PC-3 (cell line): ENCODE results near the gene HPCAL4. TPM values are rescaled to one million over a fixed set of nuclear protein-coding genes. Genes with fewer than 3 reads are reported as not detected.
A peak's percentile ranks its signal among the peaks of the same experiment; 100 is the strongest.

Experiments
- ATAC-seq: fragments of 200-7000 bp; cut with Tn5 transposase; 2 replicates; pipeline ENCODE4 v1.9.1; 2020; ENCODE audit warnings: mild to moderate bottlenecking, moderate library complexity
- BruUV-seq: library from RNA; stranded (reverse); fragments of 400-500 nt; replicated peaks from 2 replicates; lab custom pipeline; 2021; lab: Mats Ljungman, UMichigan
- CTCF ChIA-PET: fragments of 300-600 bp; sonication (Branson Sonifier 250); formaldehyde crosslinking; loops from one replicate; lab custom pipeline; 2022; ENCODE audit warnings: antibody characterized with exemption; lab: Charles Lee
- POLR2A ChIA-PET: fragments of 300-600 bp; sonication (Branson Sonifier 250); formaldehyde crosslinking; loops from one replicate; lab custom pipeline; 2022; ENCODE audit warnings: antibody characterized with exemption; ENCODE audit not compliant: unreplicated experiment; lab: Charles Lee
- DNase-seq: peaks from one replicate; pipeline ENCODE4 v3.0.0-alpha.2; 2015
- H2AFZ ChIP-seq: fragments of 300-600 bp; sonication (generic); 2 replicates; pipeline ENCODE4 v1.6.0; 2016; ENCODE audit warnings: antibody characterized with exemption, low read length
- H3F3A ChIP-seq: fragments of 300-600 bp; sonication (generic); one replicate; pipeline ENCODE4 v1.6.0; 2017; ENCODE audit warnings: antibody characterized with exemption, low read length, control low read depth, mild to moderate bottlenecking; ENCODE audit not compliant: unreplicated experiment
- H3K27ac ChIP-seq: fragments of 300-600 bp; sonication (generic); 2 replicates; pipeline ENCODE4 v1.5.1; 2016; ENCODE audit warnings: mild to moderate bottlenecking, low read length
- H3K27me3 ChIP-seq: fragments of 300-600 bp; sonication (generic); 2 replicates; pipeline ENCODE4 v1.6.1; 2016; ENCODE audit warnings: low read length, mixed read lengths
- H3K36me3 ChIP-seq: fragments of 300-600 bp; sonication (generic); 2 replicates; pipeline ENCODE4 v1.6.1; 2016; ENCODE audit warnings: low read depth, mixed run types, low read length, mixed read lengths
- H3K4me1 ChIP-seq: fragments of 300-600 bp; sonication (generic); 2 replicates; pipeline ENCODE4 v1.5.1; 2016; ENCODE audit warnings: low read length; ENCODE audit not compliant: insufficient read depth
- H3K4me2 ChIP-seq: fragments of 300-600 bp; sonication (generic); 2 replicates; pipeline ENCODE4 v1.6.0; 2016; ENCODE audit warnings: low read length
- H3K4me3 ChIP-seq: fragments of 300-600 bp; sonication (generic); 2 replicates; pipeline ENCODE4 v1.5.1; 2016; ENCODE audit warnings: mild to moderate bottlenecking, low read length, mixed read lengths
- H3K79me2 ChIP-seq: fragments of 300-600 bp; sonication (generic); 2 replicates; pipeline ENCODE4 v1.6.1; 2017; ENCODE audit warnings: low read length, mixed read lengths
- H3K9ac ChIP-seq: fragments of 300-600 bp; sonication (generic); 2 replicates; pipeline ENCODE4 v1.6.0; 2016; ENCODE audit warnings: mild to moderate bottlenecking, low read length
- H3K9me2 ChIP-seq: fragments of 300-600 bp; sonication (generic); replicated peaks from 2 replicates; pipeline ENCODE4 v1.6.1; 2016; ENCODE audit warnings: mixed run types, low read length, mixed read lengths
- H3K9me3 ChIP-seq: fragments of 300-600 bp; sonication (generic); 2 replicates; pipeline ENCODE4 v1.6.1; 2016; ENCODE audit warnings: low read length, mixed read lengths
- H4K20me1 ChIP-seq: fragments of 300-600 bp; sonication (generic); 2 replicates; pipeline ENCODE4 v1.6.1; 2016; ENCODE audit warnings: low read length, mixed read lengths
- EZH2 ChIP-seq: fragments of 300-600 bp; sonication (generic); IDR thresholded peaks from one replicate; pipeline ENCODE4 v1.6.1; 2017; ENCODE audit warnings: antibody characterized with exemption, mild to moderate bottlenecking, low read length; ENCODE audit not compliant: unreplicated experiment
- EZH2phosphoT487 ChIP-seq: fragments of 300-600 bp; sonication (generic); IDR thresholded peaks from 2 replicates; pipeline ENCODE4 v1.6.1; 2018; ENCODE audit warnings: mild to moderate bottlenecking, antibody characterized with exemption, low read length, borderline replicate concordance
- intact Hi-C: fragments of 100-400 bp; cut with micrococcal nuclease; formaldehyde crosslinking; loops from 2 replicates; pipeline ENCODE4 v1.9.0; 2023
- total RNA-seq: library from RNA; depleted of rRNA; stranded (reverse); fragments of >200 nt; gene quantifications from 2 replicates; pipeline ENCODE4 v1.2.3, GENCODE V29; 2014
- TF ChIP-seq, protein P1 (sequence below): fragments of 300-600 bp; sonication (generic); conservative IDR thresholded peaks from 2 replicates; pipeline ENCODE4 v1.5.1; 2017; ENCODE audit warnings: antibody characterized with exemption, low read depth, mild to moderate bottlenecking, low read length

Gene HPCAL4
- total RNA-seq, 1 experiment from 2014 or later: 0.04 TPM

DNA sequence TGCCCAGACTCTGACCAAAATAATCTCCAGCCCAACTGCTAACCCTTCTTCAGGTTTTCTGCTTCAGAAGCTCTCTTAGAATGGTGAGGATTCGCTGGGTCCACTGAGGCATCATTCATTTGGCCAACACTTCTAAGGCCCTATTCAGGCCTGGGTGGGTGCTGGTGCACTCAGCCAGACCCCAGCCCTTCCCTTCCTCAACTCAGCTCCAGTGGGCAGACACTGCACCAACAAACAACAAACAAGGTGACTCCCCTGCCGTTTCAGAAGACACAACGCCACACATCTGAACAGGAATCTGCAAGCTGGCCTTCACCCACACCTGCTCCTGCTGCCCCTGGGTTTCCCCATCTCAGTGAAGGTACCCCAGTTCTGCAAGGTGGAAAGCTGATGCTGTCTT lies 57.8 kb downstream of the HPCAL4 start:
- Histone ChIP-seq H3K27ac (no peak overlapping the region), H3K36me3 (no peaks in the 10 kb centered on the region), H3K4me3 (no peak overlapping the region; the same call in 1 of the 2 replicates), H3F3A (no peaks in the 10 kb centered on the region), H3K79me2 (no peaks in the 10 kb centered on the region), H3K9me3 (no peaks in the 10 kb centered on the region), H3K4me2 (peak overlapping the region; percentile 73), H2AFZ (peak overlapping the region; percentile 68), H4K20me1 (no peaks in the 10 kb centered on the region), H3K4me1 (no peaks in the 10 kb centered on the region), H3K9ac (peak overlapping the region; percentile 17; the same call in 1 of the 2 replicates), H3K27me3 (peaks cover 13% of the 10 kb centered on the region), H3K9me2 (no peaks in the 10 kb centered on the region)
- no TSS peak for BruUV-seq
- intact Hi-C loops: no loop called here
- ChIA-PET POLR2A (no interaction called here), CTCF (no interaction called here)
- DNase-seq (no peak), ATAC-seq (no peak)
- TF ChIP-seq EZH2 (no peak), EZH2phosphoT487 (no peak)
- TF ChIP-seq, protein P1, sequence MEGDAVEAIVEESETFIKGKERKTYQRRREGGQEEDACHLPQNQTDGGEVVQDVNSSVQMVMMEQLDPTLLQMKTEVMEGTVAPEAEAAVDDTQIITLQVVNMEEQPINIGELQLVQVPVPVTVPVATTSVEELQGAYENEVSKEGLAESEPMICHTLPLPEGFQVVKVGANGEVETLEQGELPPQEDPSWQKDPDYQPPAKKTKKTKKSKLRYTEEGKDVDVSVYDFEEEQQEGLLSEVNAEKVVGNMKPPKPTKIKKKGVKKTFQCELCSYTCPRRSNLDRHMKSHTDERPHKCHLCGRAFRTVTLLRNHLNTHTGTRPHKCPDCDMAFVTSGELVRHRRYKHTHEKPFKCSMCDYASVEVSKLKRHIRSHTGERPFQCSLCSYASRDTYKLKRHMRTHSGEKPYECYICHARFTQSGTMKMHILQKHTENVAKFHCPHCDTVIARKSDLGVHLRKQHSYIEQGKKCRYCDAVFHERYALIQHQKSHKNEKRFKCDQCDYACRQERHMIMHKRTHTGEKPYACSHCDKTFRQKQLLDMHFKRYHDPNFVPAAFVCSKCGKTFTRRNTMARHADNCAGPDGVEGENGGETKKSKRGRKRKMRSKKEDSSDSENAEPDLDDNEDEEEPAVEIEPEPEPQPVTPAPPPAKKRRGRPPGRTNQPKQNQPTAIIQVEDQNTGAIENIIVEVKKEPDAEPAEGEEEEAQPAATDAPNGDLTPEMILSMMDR: no peak

DNA sequence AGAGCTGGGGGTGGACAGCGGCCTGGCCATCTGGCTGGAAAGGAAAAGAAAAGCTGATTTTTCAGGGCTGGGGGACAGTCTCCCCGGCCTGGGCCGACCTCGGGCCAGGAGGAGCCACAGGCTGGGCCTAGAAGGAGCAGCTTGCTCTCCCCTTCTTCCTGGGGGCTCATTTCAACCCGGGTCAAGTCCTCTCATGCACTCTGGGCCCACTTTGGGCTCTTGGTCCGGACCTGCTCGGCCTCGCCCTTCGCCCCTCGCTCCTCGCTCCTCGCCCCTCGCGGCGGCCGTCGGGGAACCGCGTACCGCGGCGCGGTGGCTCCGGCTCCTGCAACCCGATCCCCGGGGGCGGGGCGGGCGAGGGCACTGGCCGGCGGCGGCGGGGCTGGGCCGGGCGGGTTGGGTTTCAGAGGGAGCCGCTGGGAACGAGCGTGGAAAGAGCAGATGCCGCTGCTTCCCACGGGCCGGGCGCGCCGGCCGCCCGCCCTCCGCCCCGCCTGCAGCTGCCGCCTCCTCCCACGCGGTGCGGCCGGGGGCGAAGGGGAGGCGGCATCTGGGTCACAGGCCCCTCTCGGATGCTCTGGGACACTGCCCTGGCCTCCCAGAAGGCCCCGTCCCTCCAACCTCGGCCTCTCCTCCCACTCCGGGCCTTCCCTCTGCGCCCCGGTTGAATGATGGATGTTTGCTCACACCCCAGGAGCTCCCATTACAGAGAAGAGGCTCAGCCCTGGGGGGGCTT lies 58.4 kb downstream of the HPCAL4 start:
- BruUV-seq: no TSS peak
- peak; percentile 39 for DNase-seq
- ChIA-PET CTCF (no interaction called here), POLR2A (no interaction called here)
- no peaks in the 10 kb centered on the region for H3K9me2 ChIP-seq
- H3K27ac ChIP-seq: no peak overlapping the region
- peaks cover 13% of the 10 kb centered on the region for H3K27me3 ChIP-seq
- H3F3A ChIP-seq: no peaks in the 10 kb centered on the region
- H3K79me2 ChIP-seq: no peaks in the 10 kb centered on the region
- H3K9me3 ChIP-seq: no peaks in the 10 kb centered on the region
- peak overlapping the region; percentile 68 for H2AFZ ChIP-seq
- no peak overlapping the region; the same call in 1 of the 2 replicates for H3K4me3 ChIP-seq
- H4K20me1 ChIP-seq: no peaks in the 10 kb centered on the region
- H3K4me1 ChIP-seq: no peaks in the 10 kb centered on the region
- intact Hi-C loops: no loop called here
- TF ChIP-seq EZH2 (no peak), EZH2phosphoT487 (no peak)
- TF ChIP-seq, protein P1: no peak
- H3K36me3 ChIP-seq: no peaks in the 10 kb centered on the region
- peak overlapping the region; percentile 17; the same call in 1 of the 2 replicates for H3K9ac ChIP-seq
- H3K4me2 ChIP-seq: peak overlapping the region; percentile 73
- peak; percentile 89 for ATAC-seq

DNA sequence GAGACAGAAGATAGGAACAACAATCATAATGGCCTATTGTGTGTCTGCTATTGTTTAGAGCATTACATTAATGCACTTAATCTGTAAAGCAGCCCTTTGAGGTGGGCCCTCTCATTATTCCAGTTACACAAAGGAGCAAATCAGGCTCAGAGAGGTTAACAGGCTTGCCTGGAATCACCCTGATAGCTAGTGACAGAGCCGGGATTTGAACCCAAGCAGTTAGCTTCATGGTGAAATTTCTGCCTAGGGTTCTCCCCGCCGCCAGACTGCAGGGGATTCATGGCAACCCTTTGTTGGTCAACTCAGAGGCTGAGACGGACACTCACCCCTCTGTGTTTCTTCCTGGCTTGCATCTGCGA lies 58.9 kb downstream of the HPCAL4 start:
- H3F3A ChIP-seq: no peaks in the 10 kb centered on the region
- no peaks in the 10 kb centered on the region for H3K9me3 ChIP-seq
- CTCF ChIA-PET: no interaction called here
- H2AFZ ChIP-seq: peak overlapping the region; percentile 50; the same call in 1 of the 2 replicates
- H3K9me2 ChIP-seq: no peaks in the 10 kb centered on the region
- DNase-seq (no peak), ATAC-seq (no peak)
- no peak for TF ChIP-seq EZH2
- TF ChIP-seq EZH2phosphoT487: no peak
- TF ChIP-seq, protein P1: no peak
- H3K79me2 ChIP-seq: no peaks in the 10 kb centered on the region
- no peaks in the 10 kb centered on the region for H4K20me1 ChIP-seq
- no peak overlapping the region for H3K9ac ChIP-seq
- no peak overlapping the region for H3K4me3 ChIP-seq
- H3K4me2 ChIP-seq: no peak overlapping the region
- no peak overlapping the region for H3K27ac ChIP-seq
- no peaks in the 10 kb centered on the region for H3K36me3 ChIP-seq
- no peaks in the 10 kb centered on the region for H3K4me1 ChIP-seq
- POLR2A ChIA-PET: no interaction called here
- BruUV-seq: no TSS peak
- intact Hi-C loops: no loop called here
- H3K27me3 ChIP-seq: peaks cover 13% of the 10 kb centered on the region
